Amniotic stem cell (primary cell): ENCODE data around the gene F11R.
"Not testable (repeated sequence)": the region's sequence is repeated elsewhere in the genome, so short reads cannot be mapped to it uniquely, and the experiment has no call there.

Source experiments
- DNase-seq: peaks from one replicate; lab custom pipeline; 2025; lab: John Stamatoyannopoulos, UW

The F11R gene

DNA sequence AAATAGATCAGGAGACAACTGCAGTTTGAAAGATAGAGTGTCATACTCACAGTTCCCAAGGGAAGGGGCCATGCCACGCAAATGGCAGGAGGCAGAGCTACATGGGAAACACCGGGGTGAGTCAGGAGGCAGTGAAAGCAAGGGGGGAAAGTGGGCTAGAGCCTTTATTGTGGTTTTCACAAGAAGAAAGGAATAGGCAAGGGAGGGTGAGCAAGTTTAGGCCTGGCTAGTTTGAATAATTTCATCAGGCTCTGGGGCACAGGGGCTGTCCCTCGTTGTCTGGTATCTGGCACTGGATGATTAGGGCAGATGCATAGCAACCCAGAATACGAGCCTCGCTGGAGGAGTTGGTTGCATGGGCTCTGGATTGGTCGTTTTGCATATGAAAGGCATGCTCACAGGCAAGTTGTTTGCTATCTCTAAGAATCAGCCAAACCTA lies 49.3 kb downstream of the F11R start:
- DNase-seq = no peak

DNA sequence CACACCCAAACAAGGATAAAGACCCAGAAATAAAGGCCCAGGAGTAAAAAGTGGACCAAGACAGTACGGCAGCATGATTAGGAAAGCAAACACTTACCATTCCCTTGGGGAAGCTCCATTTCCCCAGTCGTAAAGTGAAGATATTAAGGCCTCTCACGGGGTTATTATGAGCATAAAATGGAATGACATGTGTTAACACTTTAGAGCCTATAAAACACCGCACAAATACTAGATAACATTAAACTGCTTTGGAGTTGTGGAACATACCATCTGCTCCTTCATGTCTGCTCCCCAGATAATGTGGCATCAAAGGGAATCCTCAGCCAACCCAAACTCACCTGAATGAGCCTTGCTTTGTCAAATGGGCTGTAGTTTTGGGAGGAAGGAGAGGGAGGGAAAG lies 57.4 kb downstream of the F11R start:
- DNase-seq = no peak

DNA sequence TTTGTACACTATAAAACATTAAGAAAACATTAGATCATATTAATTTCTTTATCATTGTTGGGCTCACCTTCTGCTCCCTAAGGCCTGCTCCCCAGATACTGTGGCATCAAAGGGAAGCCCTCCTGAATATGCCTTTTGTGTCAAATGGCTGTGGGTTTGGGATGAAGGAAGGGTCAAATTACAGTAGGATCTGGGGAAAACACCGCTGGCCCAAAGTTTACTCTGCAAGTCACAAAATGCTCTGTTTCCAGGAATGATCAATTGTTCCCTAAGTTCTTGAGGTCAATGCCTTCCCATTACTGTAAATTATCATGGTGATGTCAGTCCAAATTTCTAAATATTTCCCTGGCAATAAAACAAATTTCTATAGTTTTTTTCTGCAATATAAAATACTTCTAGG lies 59.5 kb downstream of the F11R start:
- no peak for DNase-seq

DNA sequence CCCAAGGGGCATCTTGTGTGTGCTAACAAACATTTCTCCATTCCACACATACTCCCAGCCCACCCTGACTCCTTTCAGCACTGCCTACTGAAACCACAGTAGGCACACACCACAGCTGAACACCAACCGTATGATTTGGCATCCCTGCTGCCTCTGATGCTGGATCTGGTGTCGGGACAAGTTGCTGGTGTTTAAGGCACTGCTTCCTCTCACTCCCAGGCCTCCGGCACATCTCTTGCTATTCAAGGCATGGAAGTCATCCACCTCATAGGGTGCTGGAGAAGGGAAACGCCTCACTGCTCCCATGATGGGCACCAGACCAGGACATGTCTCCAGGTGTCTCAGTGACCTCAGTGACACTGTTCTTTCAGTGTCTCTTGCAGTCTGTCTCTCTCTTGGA lies 64.0 kb downstream of the F11R start:
- DNase-seq = no peak

DNA sequence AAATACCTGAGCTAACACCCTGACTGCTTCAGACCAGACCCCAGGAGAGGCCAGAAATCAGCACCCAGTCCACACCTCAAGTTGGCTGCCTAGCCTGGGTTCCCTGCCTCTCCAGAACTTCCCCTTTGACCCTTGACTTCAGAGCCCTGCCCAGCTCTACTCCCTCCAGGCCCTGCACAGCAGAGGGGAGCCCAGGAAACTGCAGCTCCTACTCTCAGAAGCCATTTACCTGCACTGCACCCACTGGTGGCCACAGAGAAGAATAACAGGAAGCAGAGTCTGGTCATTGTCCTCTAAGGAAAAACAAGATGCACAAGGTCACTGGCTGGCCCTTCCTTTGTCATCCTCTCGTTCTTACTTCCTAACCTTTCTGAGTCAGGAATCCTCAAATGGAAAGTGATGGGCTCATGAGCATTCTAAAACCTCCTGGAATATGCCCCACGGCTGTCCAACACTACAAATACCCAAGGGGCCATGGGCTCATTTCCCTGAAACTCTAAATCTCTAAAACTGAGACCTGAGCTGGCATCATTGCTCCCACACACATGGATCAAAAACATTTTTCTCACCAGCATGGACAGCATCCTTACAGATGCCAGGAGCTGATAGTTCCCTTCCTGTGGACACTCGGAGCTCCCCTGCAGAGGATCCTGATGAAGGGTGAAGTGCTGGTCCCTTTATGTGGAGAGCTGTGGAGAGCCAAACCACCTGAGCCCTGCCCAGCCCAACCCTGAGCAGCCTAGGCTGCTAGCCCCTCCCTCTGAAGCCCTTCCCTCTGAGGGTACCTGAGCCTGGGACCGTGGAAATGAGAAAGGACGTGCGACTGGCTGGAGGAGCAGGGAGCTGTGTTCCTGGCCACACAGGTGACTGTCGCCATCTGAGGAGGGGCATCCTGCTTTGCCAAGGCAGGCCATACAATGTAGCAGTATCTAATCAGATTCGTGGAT lies 66.5 kb downstream of the F11R start, which contains the start of gene ITLN2:
TSS of gene ITLN2 (minus strand) at position 652 of the 947 bp plus-strand sequence. CDS start at position 584, 68 bp downstream.
- no peak for DNase-seq

DNA sequence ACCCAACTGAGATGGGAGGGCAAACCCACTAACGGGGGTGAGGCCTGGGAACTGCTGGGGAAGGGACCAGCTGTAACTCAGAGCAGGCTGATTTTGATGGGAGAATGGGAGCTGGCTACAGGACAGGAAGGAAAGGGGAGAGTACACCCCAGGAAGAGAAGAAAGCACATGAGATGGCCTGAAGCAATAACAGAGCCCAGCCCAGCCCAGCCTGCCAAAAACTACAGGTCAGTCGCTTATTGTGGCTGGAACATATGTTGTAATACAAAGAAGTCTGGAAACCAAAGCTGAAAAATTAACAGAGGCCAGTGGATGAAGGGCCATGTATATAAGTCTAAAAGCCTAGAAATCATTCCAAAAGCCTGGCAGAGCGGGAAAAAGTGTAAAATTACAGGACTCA lies 67.9 kb downstream of the F11R start:
- no peak for DNase-seq

DNA sequence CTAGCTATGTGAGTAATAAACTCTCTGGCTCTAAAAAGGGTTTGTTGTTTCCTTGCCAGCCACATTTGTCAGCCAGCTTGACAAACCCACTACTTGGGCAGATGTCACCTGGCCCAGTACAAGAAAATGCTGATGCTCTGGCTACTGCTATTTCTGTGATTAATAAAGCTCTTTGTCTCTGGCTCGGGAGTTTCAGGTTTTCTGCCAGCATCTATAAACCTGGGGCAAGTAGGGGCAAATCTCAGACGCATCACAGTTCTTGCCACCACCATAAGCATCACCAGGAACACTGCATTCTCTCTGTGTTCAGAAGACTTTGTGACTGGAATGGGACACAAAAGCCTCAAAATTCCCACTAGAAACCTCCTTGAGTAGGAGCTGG lies 68.8 kb downstream of the F11R start:
- no peak for DNase-seq

DNA sequence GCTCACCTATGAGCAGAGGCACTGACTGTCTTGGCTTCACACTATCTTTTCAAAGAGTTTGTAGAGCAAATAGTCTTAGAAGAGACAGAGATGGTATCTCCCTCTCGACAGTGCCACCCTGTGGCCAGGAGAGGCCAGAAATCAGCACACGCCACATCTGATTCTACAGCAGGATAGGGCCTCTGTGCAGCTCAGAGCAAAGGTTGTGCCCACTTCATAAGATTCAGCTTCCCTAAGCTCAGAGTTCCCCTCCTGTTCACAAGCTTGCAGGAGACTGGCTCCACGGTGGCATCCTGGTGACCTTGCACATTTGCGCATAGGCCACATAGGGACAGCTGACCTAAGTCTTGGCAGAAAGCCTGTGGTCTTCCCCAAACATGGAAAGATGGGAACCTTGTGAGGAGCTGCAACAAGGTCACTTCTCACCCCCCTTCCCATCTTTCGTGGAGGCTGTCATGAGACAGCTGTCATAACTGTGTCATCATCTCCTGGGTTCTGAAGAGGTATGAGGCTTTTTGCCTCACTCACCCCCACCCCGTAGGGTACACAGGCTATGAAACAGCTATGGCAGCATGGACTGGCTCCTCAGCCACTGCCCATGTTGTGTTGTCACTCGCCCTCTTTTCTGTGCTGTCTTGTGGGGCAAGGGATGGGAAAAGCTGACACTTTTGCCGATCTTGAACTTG lies 69.4 kb downstream of the F11R start:
- peak; percentile 2 for DNase-seq

DNA sequence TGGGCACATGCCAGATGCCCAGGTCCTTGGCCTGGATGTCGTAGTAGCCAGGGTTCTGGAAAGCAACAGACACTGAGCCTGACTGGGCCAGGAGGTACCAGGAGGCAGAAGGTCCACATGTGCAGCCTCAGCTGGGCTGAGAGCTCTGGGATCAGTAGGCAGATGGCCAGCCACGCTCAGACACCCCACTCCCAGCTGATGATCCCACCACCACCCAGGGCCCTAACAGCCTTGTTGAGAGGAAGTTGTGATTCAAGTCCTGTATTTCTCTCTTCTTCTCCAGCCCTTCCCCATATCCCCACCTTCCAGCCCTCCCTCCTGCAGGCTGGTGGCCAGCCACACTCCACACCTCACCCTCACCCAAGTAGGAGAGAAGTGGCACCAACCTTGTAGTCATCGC lies 70.3 kb downstream of the F11R start:
- no peak for DNase-seq

DNA sequence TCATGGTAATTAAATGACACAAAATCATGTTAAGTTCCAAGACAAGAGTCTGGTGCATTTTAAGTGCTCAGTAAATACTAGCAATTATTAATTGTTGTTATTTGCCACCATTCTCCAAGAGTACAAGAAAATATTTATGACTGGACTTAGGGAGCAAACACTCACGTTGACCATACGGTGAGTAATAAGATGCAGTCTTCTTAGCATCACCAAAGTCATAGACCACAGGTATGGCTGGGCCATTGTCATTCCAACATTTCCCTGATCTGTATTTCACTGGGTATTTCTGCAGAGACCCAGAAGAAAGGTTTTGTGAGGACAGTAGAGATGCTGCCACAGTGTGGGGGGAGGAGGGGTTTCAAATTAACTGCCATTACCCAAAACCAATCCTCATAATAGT lies 71.1 kb downstream of the F11R start:
- DNase-seq = no peak

DNA sequence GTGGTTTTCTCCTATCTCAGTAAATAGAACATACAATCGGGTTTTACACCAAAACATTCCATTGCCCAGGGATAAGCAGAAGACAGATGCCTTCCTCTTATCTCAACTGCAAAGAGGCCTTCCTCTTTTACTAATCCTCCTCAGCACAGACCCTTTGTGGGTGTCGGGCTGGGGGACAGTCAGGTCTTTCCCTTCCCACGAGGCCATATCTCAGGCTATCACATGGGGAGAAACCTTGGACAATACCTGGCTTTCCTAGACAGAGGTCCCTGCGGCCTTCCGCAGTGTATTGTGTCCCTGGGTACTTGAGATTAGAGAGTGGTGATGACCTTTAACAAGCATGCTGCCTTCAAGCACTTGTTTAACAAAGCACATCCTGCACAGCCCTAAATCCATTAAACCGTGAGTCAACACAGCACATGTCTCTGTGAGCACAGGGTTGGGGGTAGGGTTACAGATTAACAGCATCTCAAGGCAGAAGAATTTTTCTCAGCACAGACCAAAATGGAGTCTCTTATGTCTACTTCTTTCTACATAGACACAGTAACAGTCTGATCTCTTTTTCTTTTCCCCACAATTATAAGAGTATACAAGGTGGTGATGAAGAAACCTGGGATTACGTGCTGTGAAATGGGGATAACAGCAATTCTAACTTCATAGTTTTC lies 71.6 kb downstream of the F11R start:
- DNase-seq = not testable (repeated sequence)

DNA sequence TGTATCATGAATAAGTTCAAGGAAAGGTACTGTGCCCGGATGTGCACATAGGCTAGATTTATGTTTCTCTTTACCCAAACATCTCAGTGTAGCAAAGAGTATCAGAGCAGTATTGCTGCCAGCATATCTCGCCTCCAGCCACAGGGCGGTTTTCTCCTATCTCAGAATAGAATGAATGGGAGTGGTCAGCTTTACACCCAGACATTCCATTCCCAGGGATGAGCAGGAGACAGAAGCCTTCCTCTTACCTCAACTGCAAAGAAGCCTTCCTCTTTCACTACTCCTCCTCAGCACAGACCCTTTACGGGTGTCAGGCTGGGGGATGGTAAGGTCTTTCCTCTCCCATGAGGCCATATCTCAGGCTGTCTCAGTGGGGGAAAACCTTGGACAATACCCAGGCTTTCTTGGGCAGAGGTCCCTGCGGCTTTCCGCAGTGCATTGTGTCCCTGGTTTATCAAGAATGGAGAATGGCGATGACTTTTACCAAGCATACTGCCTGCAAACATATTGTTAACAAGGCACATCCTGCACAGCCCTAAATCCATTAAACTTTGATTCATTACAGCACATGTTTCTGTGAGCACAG lies 73.7 kb downstream of the F11R start:
- not testable (repeated sequence) for DNase-seq

DNA sequence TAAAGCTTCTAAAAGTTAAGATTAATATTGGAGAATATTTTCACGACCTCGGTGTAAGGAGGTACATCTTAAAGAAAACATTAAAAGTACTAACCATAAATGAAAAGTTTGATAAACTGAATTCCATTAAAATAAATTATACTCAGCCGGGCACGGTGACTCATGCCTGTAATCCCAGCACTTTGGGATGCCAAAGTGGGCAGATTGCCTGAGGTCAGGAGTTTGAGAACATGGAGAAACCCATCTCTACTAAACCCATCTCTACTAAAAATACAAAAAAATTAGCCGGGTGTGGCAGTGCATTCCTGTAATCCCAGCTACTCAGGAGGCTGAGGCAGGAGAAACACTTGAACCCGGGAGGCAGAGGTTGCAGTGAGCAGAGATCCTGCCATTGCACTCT lies 75.1 kb downstream of the F11R start:
- not testable (repeated sequence) for DNase-seq
